ENCODE measurements around the gene CST9L. TPM values are rescaled to one million over a fixed set of nuclear protein-coding genes. Genes with fewer than 3 reads are reported as not detected.

CST9L gene
- total and polyA plus RNA-seq, 12 donors: not detected

GRCh38 chr20:23562721-23563342 is 5.5 kb downstream of the CST9L start:
- intact Hi-C loops (cut with DNase I): no loop called here
- no peak for TF ChIP-seq CTCF (IDR thresholded peaks at IDR 0.05)
- Histone ChIP-seq H3K36me3 (no peaks in the 10 kb centered on the region), H3K27ac (no peak overlapping the region), H3K4me3 (no peak overlapping the region), H3K4me1 (no peaks in the 10 kb centered on the region), H3K9me3 (peaks cover 0 to 51% (median 26%) of the 10 kb centered on the region in 11 donors), H3K27me3 (peaks cover 0 to 10% (median 0%) of the 10 kb centered on the region in 7 donors)
- ATAC-seq: no peak
- no peak for DNase-seq
- 60 to 70% methylated on average over 1 of the region's 1 CpG for WGBS, 2 donors

- Histone ChIP-seq H3K4me3 (no peak overlapping the region), H3K4me1 (no peaks in the 10 kb centered on the region), H3K36me3 (no peaks in the 10 kb centered on the region), H3K27ac (no peak overlapping the region), H3K27me3 (peaks cover 0 to 13% (median 0%) of the 10 kb centered on the region in 7 donors), H3K9me3 (peaks cover 0 to 39% (median 4%) of the 10 kb centered on the region in 11 donors)
- ATAC-seq (no peak), DNase-seq (no peak)
- intact Hi-C loops (cut with DNase I): no loop called here
- no peak for TF ChIP-seq CTCF (IDR thresholded peaks at IDR 0.05)
- WGBS, 2 donors: 37 to 47% methylated on average over 1 of the region's 1 CpG
These were observed 13.9 kb downstream of the CST9L start for GRCh38 chr20:23554401-23554800.

GRCh38 chr20:23551786-23552185 is 16.5 kb downstream of the CST9L start:
- Histone ChIP-seq H3K4me1 (no peaks in the 10 kb centered on the region), H3K9me3 (peaks cover 0 to 13% (median 0%) of the 10 kb centered on the region in 11 donors), H3K27me3 (peaks cover 0 to 13% (median 0%) of the 10 kb centered on the region in 7 donors), H3K36me3 (no peaks in the 10 kb centered on the region), H3K27ac (no peak overlapping the region), H3K4me3 (no peak overlapping the region)
- TF ChIP-seq CTCF (IDR thresholded peaks at IDR 0.05): no peak
- intact Hi-C loops (cut with DNase I): no loop called here
- DNase-seq (no peak), ATAC-seq (no peak)

GRCh38 chr20:23551383-23551782 is 16.9 kb downstream of the CST9L start:
- intact Hi-C loops (cut with DNase I): no loop called here
- TF ChIP-seq CTCF (IDR thresholded peaks at IDR 0.05): no peak
- peaks cover 0 to 13% (median 0%) of the 10 kb centered on the region in 7 donors for H3K27me3 ChIP-seq
- no peak overlapping the region for H3K4me3 ChIP-seq
- DNase-seq (no peak), ATAC-seq (no peak)
- H3K9me3 ChIP-seq: peaks cover 0 to 9% (median 0%) of the 10 kb centered on the region in 11 donors
- H3K36me3 ChIP-seq: no peaks in the 10 kb centered on the region
- no peak overlapping the region for H3K27ac ChIP-seq
- H3K4me1 ChIP-seq: no peaks in the 10 kb centered on the region
